HG03025 (cell line): ENCODE measurements around the gene CAPN10.
"Not testable (repeated sequence)": the region's sequence is repeated elsewhere in the genome, so short reads cannot be mapped to it uniquely, and the experiment has no call there.

Source experiments
- ATAC-seq: cut with Tn5 transposase; IDR thresholded peaks from one replicate; pipeline ENCODE4 v1.9.1; 2021; ENCODE audit warnings: mild to moderate bottlenecking, moderate library complexity; ENCODE audit not compliant: unreplicated experiment, low FRiP score

Gene CAPN10

GRCh38 chr2:240586198-240586918 lies at the start of gene CAPN10:
CAPN10 (plus strand) TSS chr2:240586734; CDS start chr2:240586912, 178 bp downstream.
- peak; percentile 53 for ATAC-seq

- no peak for ATAC-seq
Measured at GRCh38 chr2:240538031-240538780, 48.3 kb upstream of the CAPN10 start.

GRCh38 chr2:240539101-240539500 lies 47.4 kb upstream of the CAPN10 start:
- not testable (repeated sequence) for ATAC-seq

GRCh38 chr2:240539906-240540305 lies 46.6 kb upstream of the CAPN10 start:
- no peak for ATAC-seq

GRCh38 chr2:240551288-240551687 lies 35.2 kb upstream of the CAPN10 start:
- no peak for ATAC-seq

- no peak for ATAC-seq
Measured at GRCh38 chr2:240551811-240552210, 34.7 kb upstream of the CAPN10 start.

GRCh38 chr2:240553956-240554480 lies 32.5 kb upstream of the CAPN10 start:
- no peak for ATAC-seq

GRCh38 chr2:240554767-240555493 lies 31.6 kb upstream of the CAPN10 start:
- no peak for ATAC-seq

- ATAC-seq = no peak
Measured at GRCh38 chr2:240555541-240556250, 30.8 kb upstream of the CAPN10 start.

- ATAC-seq = no peak
Measured at GRCh38 chr2:240556553-240557100, 29.9 kb upstream of the CAPN10 start.

- ATAC-seq = no peak
Measured at GRCh38 chr2:240557101-240557751, 29.3 kb upstream of the CAPN10 start.

- ATAC-seq = no peak
Measured at GRCh38 chr2:240557808-240558207, 28.7 kb upstream of the CAPN10 start, which contains the start of gene ANKMY1. ANKMY1 (minus strand) TSS chr2:240557988; CDS start chr2:240557335, 653 bp downstream.

GRCh38 chr2:240558236-240558761 lies 28.2 kb upstream of the CAPN10 start:
- ATAC-seq = no peak

- no peak for ATAC-seq
Measured at GRCh38 chr2:240559286-240559685, 27.2 kb upstream of the CAPN10 start.

GRCh38 chr2:240560084-240560479 lies 26.5 kb upstream of the CAPN10 start, which contains the start of gene DUSP28:
DUSP28 (plus strand) TSS chr2:240560357; CDS start chr2:240560685, 328 bp downstream.
- peak; percentile 55 for ATAC-seq

- peak; percentile 46 for ATAC-seq
Measured at GRCh38 chr2:240560480-240561324, 25.8 kb upstream of the CAPN10 start.

GRCh38 chr2:240561325-240561971 lies 25.1 kb upstream of the CAPN10 start:
- ATAC-seq = no peak

- not testable (repeated sequence) for ATAC-seq
Measured at GRCh38 chr2:240563231-240563630, 23.3 kb upstream of the CAPN10 start.
